Measurements from ENCODE around the gene C4A. TPM values are rescaled to one million over a fixed set of nuclear protein-coding genes. Genes with fewer than 3 reads are reported as not detected.

Gene C4A
- total and polyA plus RNA-seq, 10 of the 15 experiments (the other 5 are each of a cell fraction or from before 2014, with no cell fraction given), result 0.13 to 5.4 (median 0.88) TPM; not detected in 1

DNA sequence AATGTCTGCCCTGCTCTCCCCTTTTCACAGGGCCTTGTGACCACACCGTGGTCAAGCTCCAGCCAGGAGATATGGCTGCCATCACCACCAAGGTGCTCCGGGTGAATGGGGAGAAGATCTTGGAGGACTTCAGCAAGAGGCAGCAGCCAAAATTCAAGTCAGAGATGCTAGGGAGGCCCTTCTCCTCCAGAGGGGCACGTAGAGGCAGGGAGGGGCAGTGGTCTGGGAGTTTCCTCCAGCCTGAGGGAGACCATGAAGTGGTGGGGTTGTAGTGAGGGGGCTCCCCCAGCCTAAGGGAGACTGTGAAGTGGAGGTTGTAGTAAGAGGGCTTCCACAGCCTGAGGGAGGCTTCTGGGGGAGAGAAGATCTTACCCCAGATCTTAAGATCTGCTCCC is 13.9 kb upstream of the C4A start:
- ChIA-PET SMC1A (ENCODE audit: uncharacterized antibody, unreplicated experiment) (no interaction called here), POLR2A (no interaction called here), CTCF (interaction anchor here (1.1 kb wide), 1 partner anchor 16 kb away, joined by 3 read pairs; no protein-coding TSS in a partner anchor), RAD21 (ENCODE audit: unreplicated experiment) (no interaction called here)
- ATAC-seq (no peak), DNase-seq (ENCODE audit: low read depth, low spot score) (no peak), FAIRE-seq (no peak)
- Histone ChIP-seq H3K27me3 (replicated peaks in 1 of 2; ENCODE audit: control insufficient read depth in 2 of 2, insufficient read depth in 2 of 2, low read length in 1 of 2) (no peaks in the 10 kb centered on the region), H3K4me2 (ENCODE audit: control insufficient read depth, insufficient read depth) (no peak overlapping the region), H3K9ac (ENCODE audit: control insufficient read depth, insufficient read depth, low read length) (no peak overlapping the region), H2AFZ (ENCODE audit: control insufficient read depth, low read depth, low read length) (no peak overlapping the region), H3K9me3 (replicated peaks; ENCODE audit: control insufficient read depth, insufficient read depth, low read length) (no peaks in the 10 kb centered on the region), H3K36me3 (ENCODE audit: control insufficient read depth in 2 of 2, insufficient read depth in 2 of 2, low read length in 1 of 2) (peaks cover 18 to 22% of the 10 kb centered on the region in 2 experiments), H3K27ac (ENCODE audit: control insufficient read depth, insufficient read depth) (no peak overlapping the region), H3K4me1 (ENCODE audit: control insufficient read depth, insufficient read depth, low read length) (peaks cover 10% of the 10 kb centered on the region), H4K20me1 (ENCODE audit: control insufficient read depth, insufficient read depth) (no peaks in the 10 kb centered on the region), H3K4me3 (no peak overlapping the region), H3K79me2 (ENCODE audit: control insufficient read depth, insufficient read depth, low read length) (peaks cover 19% of the 10 kb centered on the region)
- WGBS (ENCODE audit: insufficient coverage, insufficient replicate concordance, low lambda C conversion rate, missing lambda C conversion rate), result 96% methylated on average over 3 of the region's 3 CpGs
- no peak for TF ChIP-seq RUNX3 (IDR thresholded peaks at IDR 0.05; ENCODE audit: low read length)
- TF ChIP-seq, protein P1, sequence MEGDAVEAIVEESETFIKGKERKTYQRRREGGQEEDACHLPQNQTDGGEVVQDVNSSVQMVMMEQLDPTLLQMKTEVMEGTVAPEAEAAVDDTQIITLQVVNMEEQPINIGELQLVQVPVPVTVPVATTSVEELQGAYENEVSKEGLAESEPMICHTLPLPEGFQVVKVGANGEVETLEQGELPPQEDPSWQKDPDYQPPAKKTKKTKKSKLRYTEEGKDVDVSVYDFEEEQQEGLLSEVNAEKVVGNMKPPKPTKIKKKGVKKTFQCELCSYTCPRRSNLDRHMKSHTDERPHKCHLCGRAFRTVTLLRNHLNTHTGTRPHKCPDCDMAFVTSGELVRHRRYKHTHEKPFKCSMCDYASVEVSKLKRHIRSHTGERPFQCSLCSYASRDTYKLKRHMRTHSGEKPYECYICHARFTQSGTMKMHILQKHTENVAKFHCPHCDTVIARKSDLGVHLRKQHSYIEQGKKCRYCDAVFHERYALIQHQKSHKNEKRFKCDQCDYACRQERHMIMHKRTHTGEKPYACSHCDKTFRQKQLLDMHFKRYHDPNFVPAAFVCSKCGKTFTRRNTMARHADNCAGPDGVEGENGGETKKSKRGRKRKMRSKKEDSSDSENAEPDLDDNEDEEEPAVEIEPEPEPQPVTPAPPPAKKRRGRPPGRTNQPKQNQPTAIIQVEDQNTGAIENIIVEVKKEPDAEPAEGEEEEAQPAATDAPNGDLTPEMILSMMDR (IDR thresholded peaks at IDR 0.05 in 2 of 3, conservative IDR thresholded peaks at IDR 0.05 in 1 of 3; ENCODE audit: control insufficient read depth in 2 of 3, extremely low read depth in 1 of 3, insufficient read depth in 1 of 3, low read depth in 3 of 3, low read length in 3 of 3), result no peak
- TF ChIP-seq SMAD5 (IDR thresholded peaks at IDR 0.05; ENCODE audit: low read depth), result no peak
- TF ChIP-seq, protein P2, sequence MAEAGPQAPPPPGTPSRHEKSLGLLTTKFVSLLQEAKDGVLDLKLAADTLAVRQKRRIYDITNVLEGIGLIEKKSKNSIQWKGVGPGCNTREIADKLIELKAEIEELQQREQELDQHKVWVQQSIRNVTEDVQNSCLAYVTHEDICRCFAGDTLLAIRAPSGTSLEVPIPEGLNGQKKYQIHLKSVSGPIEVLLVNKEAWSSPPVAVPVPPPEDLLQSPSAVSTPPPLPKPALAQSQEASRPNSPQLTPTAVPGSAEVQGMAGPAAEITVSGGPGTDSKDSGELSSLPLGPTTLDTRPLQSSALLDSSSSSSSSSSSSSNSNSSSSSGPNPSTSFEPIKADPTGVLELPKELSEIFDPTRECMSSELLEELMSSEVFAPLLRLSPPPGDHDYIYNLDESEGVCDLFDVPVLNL (IDR thresholded peaks at IDR 0.05; ENCODE audit: low read depth, low read length), result no peak
- no peak for TF ChIP-seq RFX5 (IDR thresholded peaks at IDR 0.05; ENCODE audit: low read depth, low read length)
- TF ChIP-seq KLF5 (IDR thresholded peaks at IDR 0.05; ENCODE audit: partially characterized antibody), result no peak
- in situ Hi-C loops (cut with MboI), result no loop called here
- no TSS peak for BruUV-seq (replicated peaks)
- intact Hi-C loops (cut with micrococcal nuclease; ENCODE audit: unreplicated experiment), result no loop called here

All from GM12878 (cell line).